ENCODE measurements around the gene R3HCC1L. TPM values are rescaled to one million over a fixed set of nuclear protein-coding genes. Genes with fewer than 3 reads are reported as not detected.

Gene R3HCC1L
- total and polyA plus RNA-seq, 2 donors (not counting 1 experiment from before 2014, with no cell fraction given) = 11.6 to 25.1 TPM

- ChIA-PET POLR2A (no interaction called here), CTCF (no interaction called here)
- H3K4me1 Mint-ChIP-seq = no peaks in the 10 kb centered on the region
- no peak overlapping the region for H3K4me3 Mint-ChIP-seq
- no peaks in the 10 kb centered on the region for H3K27me3 ChIP-seq (replicated peaks in 1 of 4; ENCODE audit: control extremely low read depth in 1 of 4, control insufficient read depth in 3 of 4, insufficient read depth in 4 of 4, low read length in 3 of 4)
- no peaks in the 10 kb centered on the region for H3K9me3 ChIP-seq (ENCODE audit: control extremely low read depth in 1 of 3, control insufficient read depth in 2 of 3, insufficient read depth in 1 of 3, low read length in 2 of 3)
- H3K4me1 ChIP-seq (ENCODE audit: control insufficient read depth in 2 of 2, insufficient read depth in 2 of 2, low read length in 2 of 2) = no peaks in the 10 kb centered on the region
- H3K9me3 Mint-ChIP-seq (ENCODE audit: insufficient read depth) = no peaks in the 10 kb centered on the region
- H4K20me1 ChIP-seq (ENCODE audit: control insufficient read depth, insufficient read depth, low read length, poor library complexity, severe bottlenecking) = no peaks in the 10 kb centered on the region
- DNase-seq = no peak
- H3K9ac ChIP-seq (ENCODE audit: low read length) = no peak overlapping the region
- H3K36me3 ChIP-seq (replicated peaks in 1 of 2; ENCODE audit: control extremely low read depth in 1 of 2, control insufficient read depth in 1 of 2, extremely low read depth in 1 of 2, insufficient read depth in 2 of 2, low read length in 1 of 2) = peaks cover 19 to 69% of the 10 kb centered on the region in 2 experiments
- H3K27me3 Mint-ChIP-seq = no peaks in the 10 kb centered on the region
- H3K4me3 ChIP-seq (ENCODE audit: control extremely low read depth in 1 of 5, extremely low read depth in 1 of 5, insufficient read depth in 1 of 5, low read depth in 2 of 5, low read length in 4 of 5) = no peak overlapping the region
- no peaks in the 10 kb centered on the region for H3K79me2 ChIP-seq (ENCODE audit: control insufficient read depth, insufficient read depth, low read length)
- no peak overlapping the region for H3K27ac Mint-ChIP-seq
- WGBS (ENCODE audit: insufficient coverage) = no CpG with 5 or more reads among the region's 3 CpGs
- H3K4me2 ChIP-seq (replicated peaks; ENCODE audit: low read depth, low read length, poor library complexity, severe bottlenecking) = no peak overlapping the region
- H3K27ac ChIP-seq (ENCODE audit: low read length in 2 of 2) = no peak overlapping the region
- intact Hi-C loops (cut with micrococcal nuclease) = no loop called here
- H2AFZ ChIP-seq (ENCODE audit: insufficient read depth, low read depth, low read length, poor library complexity, severe bottlenecking) = no peak overlapping the region
- ATAC-seq (ENCODE audit: low read depth) = no peak
- TF ChIP-seq, protein P1, sequence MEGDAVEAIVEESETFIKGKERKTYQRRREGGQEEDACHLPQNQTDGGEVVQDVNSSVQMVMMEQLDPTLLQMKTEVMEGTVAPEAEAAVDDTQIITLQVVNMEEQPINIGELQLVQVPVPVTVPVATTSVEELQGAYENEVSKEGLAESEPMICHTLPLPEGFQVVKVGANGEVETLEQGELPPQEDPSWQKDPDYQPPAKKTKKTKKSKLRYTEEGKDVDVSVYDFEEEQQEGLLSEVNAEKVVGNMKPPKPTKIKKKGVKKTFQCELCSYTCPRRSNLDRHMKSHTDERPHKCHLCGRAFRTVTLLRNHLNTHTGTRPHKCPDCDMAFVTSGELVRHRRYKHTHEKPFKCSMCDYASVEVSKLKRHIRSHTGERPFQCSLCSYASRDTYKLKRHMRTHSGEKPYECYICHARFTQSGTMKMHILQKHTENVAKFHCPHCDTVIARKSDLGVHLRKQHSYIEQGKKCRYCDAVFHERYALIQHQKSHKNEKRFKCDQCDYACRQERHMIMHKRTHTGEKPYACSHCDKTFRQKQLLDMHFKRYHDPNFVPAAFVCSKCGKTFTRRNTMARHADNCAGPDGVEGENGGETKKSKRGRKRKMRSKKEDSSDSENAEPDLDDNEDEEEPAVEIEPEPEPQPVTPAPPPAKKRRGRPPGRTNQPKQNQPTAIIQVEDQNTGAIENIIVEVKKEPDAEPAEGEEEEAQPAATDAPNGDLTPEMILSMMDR (IDR thresholded peaks at IDR 0.05) = no peak
- TF ChIP-seq EZH2 (IDR thresholded peaks at IDR 0.05; ENCODE audit: borderline replicate concordance, insufficient read depth, low read depth, low read length, poor library complexity, severe bottlenecking) = no peak
These were observed 106.1 kb downstream of the R3HCC1L start for GRCh38 chr10:98240524-98240923.

DNA sequence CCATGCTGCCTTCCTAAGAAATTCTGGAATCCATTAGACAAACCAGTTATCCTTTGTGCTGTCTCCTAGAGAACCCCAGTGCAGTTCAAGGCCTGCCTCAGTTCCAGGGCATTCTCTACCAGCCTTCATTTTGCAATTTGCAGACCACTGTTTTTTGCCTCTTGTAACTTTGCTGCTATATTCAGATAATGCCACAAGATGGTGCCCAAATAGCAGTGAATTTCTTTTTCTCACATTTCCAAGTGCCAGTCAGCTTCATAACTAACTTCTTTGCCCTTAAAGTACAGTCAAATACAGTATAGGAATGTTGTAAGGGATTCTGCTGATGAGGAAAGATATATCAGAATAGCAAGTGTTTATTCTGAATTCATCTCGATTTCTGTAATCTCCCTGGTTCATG, 108.4 kb downstream of the R3HCC1L start:
- DNase-seq (no peak), ATAC-seq (ENCODE audit: low read depth) (no peak)
- Histone ChIP-seq H3K36me3 (replicated peaks in 1 of 2; ENCODE audit: control extremely low read depth in 1 of 2, control insufficient read depth in 1 of 2, extremely low read depth in 1 of 2, insufficient read depth in 2 of 2, low read length in 1 of 2) (peaks cover 10 to 58% of the 10 kb centered on the region in 2 experiments), H3K4me3 (ENCODE audit: control extremely low read depth in 1 of 5, extremely low read depth in 1 of 5, insufficient read depth in 1 of 5, low read depth in 2 of 5, low read length in 4 of 5) (no peak overlapping the region), H3K4me2 (replicated peaks; ENCODE audit: low read depth, low read length, poor library complexity, severe bottlenecking) (no peak overlapping the region), H4K20me1 (ENCODE audit: control insufficient read depth, insufficient read depth, low read length, poor library complexity, severe bottlenecking) (no peaks in the 10 kb centered on the region), H3K4me1 (ENCODE audit: control insufficient read depth in 2 of 2, insufficient read depth in 2 of 2, low read length in 2 of 2) (no peaks in the 10 kb centered on the region), H3K27ac (ENCODE audit: low read length in 2 of 2) (no peak overlapping the region), H3K79me2 (ENCODE audit: control insufficient read depth, insufficient read depth, low read length) (no peaks in the 10 kb centered on the region), H3K9me3 (ENCODE audit: control extremely low read depth in 1 of 3, control insufficient read depth in 2 of 3, insufficient read depth in 1 of 3, low read length in 2 of 3) (no peaks in the 10 kb centered on the region), H3K27me3 (replicated peaks in 1 of 4; ENCODE audit: control extremely low read depth in 1 of 4, control insufficient read depth in 3 of 4, insufficient read depth in 4 of 4, low read length in 3 of 4) (no peaks in the 10 kb centered on the region), H2AFZ (ENCODE audit: insufficient read depth, low read depth, low read length, poor library complexity, severe bottlenecking) (no peak overlapping the region), H3K9ac (ENCODE audit: low read length) (no peak overlapping the region)
- ChIA-PET CTCF (interaction anchor here (0.6 kb wide), 1 partner anchor 1004 kb away, joined by 3 read pairs; no protein-coding TSS in a partner anchor), POLR2A (no interaction called here)
- H3K4me1 Mint-ChIP-seq = no peaks in the 10 kb centered on the region
- no peaks in the 10 kb centered on the region for H3K9me3 Mint-ChIP-seq (ENCODE audit: insufficient read depth)
- no peaks in the 10 kb centered on the region for H3K27me3 Mint-ChIP-seq
- no peak overlapping the region for H3K4me3 Mint-ChIP-seq
- intact Hi-C loops (cut with micrococcal nuclease) = no loop called here
- TF ChIP-seq EZH2 (IDR thresholded peaks at IDR 0.05; ENCODE audit: borderline replicate concordance, insufficient read depth, low read depth, low read length, poor library complexity, severe bottlenecking) = no peak
- TF ChIP-seq, protein P1 (IDR thresholded peaks at IDR 0.05) = peak; percentile 25
- no peak overlapping the region for H3K27ac Mint-ChIP-seq
- WGBS (ENCODE audit: insufficient coverage) = no CpG with 5 or more reads among the region's 1 CpG
